ENCODE results near the gene HAUS8.

HAUS8 gene

DNA sequence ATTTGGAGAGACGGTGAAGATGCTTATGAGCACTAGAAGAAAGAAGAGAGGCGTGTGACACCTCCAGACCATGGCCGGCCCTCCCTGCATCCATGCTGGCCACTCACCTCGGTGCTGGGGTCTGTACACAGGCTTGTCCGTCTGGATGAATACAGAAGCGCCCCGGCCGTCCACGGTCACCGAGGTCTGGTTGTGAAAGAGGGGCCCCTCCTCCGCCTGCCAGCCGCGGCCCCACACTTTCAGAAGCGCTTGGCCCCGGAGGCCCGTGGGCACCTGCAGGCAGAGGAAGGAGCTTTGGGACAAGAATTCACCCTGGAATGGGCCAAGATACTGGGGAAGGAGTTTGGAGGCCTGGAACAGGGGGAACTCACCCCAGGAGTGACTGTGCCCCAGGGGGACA lies 63.8 kb downstream of the HAUS8 start:
- no peak overlapping the region for H3K4me3 ChIP-seq (ENCODE audit: severe bottlenecking)
- H3K4me1 ChIP-seq (ENCODE audit: insufficient read depth, poor library complexity, severe bottlenecking) = no peaks in the 10 kb centered on the region
- no peaks in the 10 kb centered on the region for H3K27me3 ChIP-seq (ENCODE audit: insufficient read depth, poor library complexity, severe bottlenecking)
- no peaks in the 10 kb centered on the region for H3K36me3 ChIP-seq (ENCODE audit: low read depth)
- H3K9me3 ChIP-seq (ENCODE audit: severe bottlenecking) = peaks cover 7% of the 10 kb centered on the region
- TF ChIP-seq, protein P1, sequence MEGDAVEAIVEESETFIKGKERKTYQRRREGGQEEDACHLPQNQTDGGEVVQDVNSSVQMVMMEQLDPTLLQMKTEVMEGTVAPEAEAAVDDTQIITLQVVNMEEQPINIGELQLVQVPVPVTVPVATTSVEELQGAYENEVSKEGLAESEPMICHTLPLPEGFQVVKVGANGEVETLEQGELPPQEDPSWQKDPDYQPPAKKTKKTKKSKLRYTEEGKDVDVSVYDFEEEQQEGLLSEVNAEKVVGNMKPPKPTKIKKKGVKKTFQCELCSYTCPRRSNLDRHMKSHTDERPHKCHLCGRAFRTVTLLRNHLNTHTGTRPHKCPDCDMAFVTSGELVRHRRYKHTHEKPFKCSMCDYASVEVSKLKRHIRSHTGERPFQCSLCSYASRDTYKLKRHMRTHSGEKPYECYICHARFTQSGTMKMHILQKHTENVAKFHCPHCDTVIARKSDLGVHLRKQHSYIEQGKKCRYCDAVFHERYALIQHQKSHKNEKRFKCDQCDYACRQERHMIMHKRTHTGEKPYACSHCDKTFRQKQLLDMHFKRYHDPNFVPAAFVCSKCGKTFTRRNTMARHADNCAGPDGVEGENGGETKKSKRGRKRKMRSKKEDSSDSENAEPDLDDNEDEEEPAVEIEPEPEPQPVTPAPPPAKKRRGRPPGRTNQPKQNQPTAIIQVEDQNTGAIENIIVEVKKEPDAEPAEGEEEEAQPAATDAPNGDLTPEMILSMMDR (IDR thresholded peaks at IDR 0.05; ENCODE audit: poor library complexity, severe bottlenecking) = no peak
- H3K27ac ChIP-seq (ENCODE audit: poor library complexity, severe bottlenecking) = no peak overlapping the region
- no peak for ATAC-seq (ENCODE audit: low read depth)
- DNase-seq (ENCODE audit: low spot score) = no peak

DNA sequence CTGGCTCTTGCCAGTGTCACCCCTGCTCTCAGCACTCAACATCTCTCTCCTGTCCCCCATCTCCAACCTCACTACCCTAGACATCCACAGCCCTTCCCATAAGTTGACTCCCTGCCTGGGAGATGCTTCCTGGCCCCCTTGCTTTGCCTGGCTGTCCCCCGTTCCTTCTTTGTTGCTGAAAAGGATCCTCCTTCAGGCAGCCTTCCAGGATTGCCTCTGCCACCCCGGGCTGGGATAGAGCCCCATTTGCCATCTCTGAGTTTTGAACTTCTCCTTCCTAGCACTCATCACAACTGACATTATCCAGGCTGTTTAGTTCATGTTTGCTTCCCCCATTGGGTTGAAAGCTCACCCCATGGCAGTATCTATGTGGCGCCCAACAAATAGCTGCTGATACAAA lies 68.7 kb downstream of the HAUS8 start:
- ATAC-seq (ENCODE audit: low read depth) = no peak
- no peaks in the 10 kb centered on the region for H3K9me3 ChIP-seq (ENCODE audit: severe bottlenecking)
- no peak overlapping the region for H3K27ac ChIP-seq (ENCODE audit: poor library complexity, severe bottlenecking)
- no peak overlapping the region for H3K4me3 ChIP-seq (ENCODE audit: severe bottlenecking)
- no peaks in the 10 kb centered on the region for H3K27me3 ChIP-seq (ENCODE audit: insufficient read depth, poor library complexity, severe bottlenecking)
- H3K36me3 ChIP-seq (ENCODE audit: low read depth) = no peaks in the 10 kb centered on the region
- no peaks in the 10 kb centered on the region for H3K4me1 ChIP-seq (ENCODE audit: insufficient read depth, poor library complexity, severe bottlenecking)
- DNase-seq (ENCODE audit: low spot score) = no peak
- TF ChIP-seq, protein P1 (IDR thresholded peaks at IDR 0.05; ENCODE audit: poor library complexity, severe bottlenecking) = no peak

DNA sequence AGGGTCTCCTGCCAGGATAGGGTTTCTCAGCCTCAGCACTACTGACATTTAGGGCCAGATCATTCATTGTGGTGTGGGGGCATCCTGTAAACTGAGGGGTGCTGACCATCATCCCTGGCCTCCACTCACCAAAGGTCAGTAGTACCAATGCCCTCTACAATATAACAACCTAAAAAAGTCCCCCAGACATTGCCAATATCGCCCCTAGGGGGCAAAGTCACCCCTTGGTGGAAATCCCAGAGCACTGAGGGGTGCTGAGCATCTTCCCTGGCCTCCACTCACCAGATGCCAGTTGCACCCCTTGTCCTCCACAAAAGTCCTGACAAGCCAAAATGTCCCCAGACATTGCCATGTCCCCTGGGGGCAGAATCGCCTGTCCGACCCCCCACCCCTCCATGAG lies 70.3 kb downstream of the HAUS8 start:
- DNase-seq (ENCODE audit: low spot score) (no peak), ATAC-seq (ENCODE audit: low read depth) (no peak)
- H3K9me3 ChIP-seq (ENCODE audit: severe bottlenecking) = no peaks in the 10 kb centered on the region
- no peaks in the 10 kb centered on the region for H3K27me3 ChIP-seq (ENCODE audit: insufficient read depth, poor library complexity, severe bottlenecking)
- TF ChIP-seq, protein P1 (IDR thresholded peaks at IDR 0.05; ENCODE audit: poor library complexity, severe bottlenecking) = no peak
- H3K4me1 ChIP-seq (ENCODE audit: insufficient read depth, poor library complexity, severe bottlenecking) = no peaks in the 10 kb centered on the region
- H3K27ac ChIP-seq (ENCODE audit: poor library complexity, severe bottlenecking) = no peak overlapping the region
- no peaks in the 10 kb centered on the region for H3K36me3 ChIP-seq (ENCODE audit: low read depth)
- H3K4me3 ChIP-seq (ENCODE audit: severe bottlenecking) = no peak overlapping the region

DNA sequence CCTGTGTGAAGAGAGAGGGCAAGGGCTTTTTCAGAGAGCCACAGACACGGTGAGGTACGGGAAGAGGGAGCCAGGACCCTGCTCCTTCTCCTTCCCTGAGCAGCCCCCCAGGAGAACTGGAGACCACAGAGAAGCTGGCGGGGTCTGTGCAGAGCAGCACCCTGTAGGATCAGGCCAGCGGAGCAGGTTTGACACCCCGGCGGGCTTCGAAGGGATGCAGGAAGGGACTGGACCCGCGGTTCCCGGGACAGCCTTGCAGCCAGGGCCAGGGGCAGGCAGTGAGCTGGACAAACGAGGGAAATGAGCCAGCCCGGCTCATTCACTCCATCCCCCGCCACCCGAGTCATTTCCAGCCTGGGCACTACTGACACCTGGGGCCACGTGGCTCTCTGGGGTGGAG lies 70.9 kb downstream of the HAUS8 start:
- TF ChIP-seq, protein P1 (IDR thresholded peaks at IDR 0.05; ENCODE audit: poor library complexity, severe bottlenecking) = no peak
- H3K27ac ChIP-seq (ENCODE audit: poor library complexity, severe bottlenecking) = no peak overlapping the region
- no peaks in the 10 kb centered on the region for H3K4me1 ChIP-seq (ENCODE audit: insufficient read depth, poor library complexity, severe bottlenecking)
- H3K9me3 ChIP-seq (ENCODE audit: severe bottlenecking) = no peaks in the 10 kb centered on the region
- no peak overlapping the region for H3K4me3 ChIP-seq (ENCODE audit: severe bottlenecking)
- no peaks in the 10 kb centered on the region for H3K36me3 ChIP-seq (ENCODE audit: low read depth)
- H3K27me3 ChIP-seq (ENCODE audit: insufficient read depth, poor library complexity, severe bottlenecking) = no peaks in the 10 kb centered on the region
- no peak for ATAC-seq (ENCODE audit: low read depth)
- no peak for DNase-seq (ENCODE audit: low spot score)

DNA sequence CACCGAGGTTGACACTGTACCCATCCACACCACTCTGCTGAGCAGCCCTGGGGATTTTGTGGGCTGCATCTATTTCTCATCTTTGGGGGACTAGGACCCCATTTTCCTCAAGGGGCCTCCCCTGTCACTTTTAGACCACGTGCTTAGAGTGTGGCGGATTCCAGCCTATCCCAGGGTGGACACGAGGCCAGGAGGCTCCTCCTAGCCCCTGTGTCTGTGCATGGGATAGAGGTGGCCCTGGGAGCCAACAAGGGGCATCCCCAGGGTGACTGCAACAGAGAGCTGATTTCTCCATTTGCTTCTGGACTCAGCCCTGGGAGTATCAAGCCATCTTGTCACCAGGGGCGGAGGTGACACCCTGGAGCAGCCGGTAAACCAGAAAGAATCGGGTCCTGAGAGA lies 72.8 kb downstream of the HAUS8 start:
- DNase-seq (ENCODE audit: low spot score) = no peak
- Histone ChIP-seq H3K36me3 (ENCODE audit: low read depth) (no peaks in the 10 kb centered on the region), H3K9me3 (ENCODE audit: severe bottlenecking) (no peaks in the 10 kb centered on the region), H3K27me3 (ENCODE audit: insufficient read depth, poor library complexity, severe bottlenecking) (no peaks in the 10 kb centered on the region), H3K27ac (ENCODE audit: poor library complexity, severe bottlenecking) (no peak overlapping the region), H3K4me1 (ENCODE audit: insufficient read depth, poor library complexity, severe bottlenecking) (no peaks in the 10 kb centered on the region), H3K4me3 (ENCODE audit: severe bottlenecking) (no peak overlapping the region)
- ATAC-seq (ENCODE audit: low read depth) = no peak
- TF ChIP-seq, protein P1 (IDR thresholded peaks at IDR 0.05; ENCODE audit: poor library complexity, severe bottlenecking) = no peak
